SK-N-MC (cell line): Measurements from ENCODE around the gene PLA2G5.

ENCODE experiments used
- EZH2 ChIP-seq: fragments of 200-600 bp; sonication (generic); IDR thresholded peaks from one replicate; pipeline ENCODE4 v1.6.1; 2017; ENCODE audit warnings: antibody characterized with exemption
- POLR2AphosphoS5 ChIP-seq: IDR thresholded peaks from 2 replicates; pipeline ENCODE4 v1.6.1; 2012; ENCODE audit warnings: mild to moderate bottlenecking, low read depth, low read length, borderline replicate concordance

DNA sequence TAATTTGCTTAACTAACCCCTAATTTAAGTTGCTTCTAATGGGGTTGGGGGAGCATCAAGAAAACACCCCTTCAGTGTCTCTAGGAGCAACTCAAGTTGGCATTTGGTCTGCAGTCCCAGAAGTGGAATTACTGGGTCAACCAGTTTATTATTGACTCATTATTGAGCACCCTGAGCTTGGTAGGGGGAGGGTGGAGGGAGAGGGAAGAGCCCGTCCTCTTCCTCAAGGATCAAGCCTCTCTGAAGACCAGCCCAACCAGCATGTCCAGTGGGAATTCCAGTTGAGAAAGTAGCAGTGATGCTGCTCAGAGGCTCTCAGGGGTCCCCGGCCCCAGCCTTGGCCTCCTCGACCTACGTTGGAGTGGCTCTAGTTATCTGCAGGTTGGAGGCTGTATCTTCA is 67.1 kb downstream of the PLA2G5 start:
- TF ChIP-seq EZH2, result no peak
- TF ChIP-seq POLR2AphosphoS5, result no peak
